Right cardiac atrium (tissue), 5 donors: Measurements from ENCODE around the gene ELOVL2. TPM values are rescaled to one million over a fixed set of nuclear protein-coding genes. Genes with fewer than 3 reads are reported as not detected.
"Not testable (repeated sequence)": the region's sequence is repeated elsewhere in the genome, so short reads cannot be mapped to it uniquely, and the experiment has no call there.

Experiments
- ATAC-seq, 2 donors: fragments of 200-7000 bp; cut with Tn5 transposase; one replicate each; pipeline versions ENCODE4 v1.8.0 to v1.9.1; 2020; ENCODE audit warnings: moderate library complexity in 2 of 2, mild to moderate bottlenecking in 1 of 2
- DNase-seq, 3 donors: peaks; one replicate each; pipeline ENCODE4 v3.0.0-alpha.2; 2020
- H3K27ac ChIP-seq: one replicate; pipeline ENCODE4 v1.5.1; 2013; ENCODE audit warnings: mild to moderate bottlenecking, low read length, control low read depth, moderate library complexity
- H3K27me3 ChIP-seq: one replicate; pipeline ENCODE4 v1.6.1; 2013; ENCODE audit not compliant: control insufficient read depth, insufficient read depth
- H3K4me1 ChIP-seq: one replicate; pipeline ENCODE4 v1.6.1; 2013; ENCODE audit warnings: low read length; ENCODE audit not compliant: control insufficient read depth, insufficient read depth
- H3K4me3 ChIP-seq: one replicate; pipeline ENCODE4 v1.5.1; 2013; ENCODE audit warnings: low read length, control low read depth
- H3K9me3 ChIP-seq: one replicate; pipeline ENCODE4 v1.6.1; 2013; ENCODE audit warnings: low read length; ENCODE audit not compliant: control insufficient read depth
- WGBS: extraction: QIAGEN DNeasy Blood & Tissue Kit; methylation state at CpG from one replicate; pipeline ENCODE4 v1.1.7; 2013; 5-methylcytosine and 5-hydroxymethylcytosine counted together
- intact Hi-C, 4 donors: fragments of 100-400 bp; cut with DNase I; formaldehyde crosslinking; loops; one replicate each; pipeline versions ENCODE4 v1.11.0 to v1.14.0; 2022 to 2023
- polyA plus RNA-seq: library from polyadenylated mRNA; stranded (reverse); fragments of 200-250 nt; gene quantifications from one replicate; pipeline ENCODE4 v1.2.3, GENCODE V29; 2013
- total RNA-seq, 4 donors: library from RNA; stranded (reverse); fragmentation: NEBNext Ultra II Directional; extraction: Animal tissue kit (Norgen Biotek cat#: 25700); gene quantifications; one replicate each; pipeline ENCODE4 v1.2.1, GENCODE V29; 2021
- donor health status: healthy with polysubstance abuse.
- donor health status: DM: no; HTN: yes; CAD: no.
- donor health status: DM: no; HTN: no; CAD: no.
- donor health status: DM: no; HTN: yes; CAD: no; lungs with severe emphysema.
- donor health status: DM: yes; HTN: yes; CAD: no.

The ELOVL2 gene
- total and polyA plus RNA-seq, 5 donors = 0.61 to 1.4 (median 1.1) TPM

GRCh38 chr6:11007715-11008608 lies 36.1 kb downstream of the ELOVL2 start:
- Histone ChIP-seq H3K4me1 (peaks cover 4% of the 10 kb centered on the region), H3K27ac (peak overlapping the region; percentile 37), H3K9me3 (no peaks in the 10 kb centered on the region), H3K4me3 (no peak overlapping the region), H3K27me3 (no peaks in the 10 kb centered on the region)
- peak in 1 of 3 donors; percentile 45 for DNase-seq
- ATAC-seq = no peak
- 64% methylated on average over 10 of the region's 10 CpGs for WGBS
- intact Hi-C loops = no loop called here

GRCh38 chr6:11006061-11006460 lies 38.0 kb downstream of the ELOVL2 start:
- Histone ChIP-seq H3K27ac (no peak overlapping the region), H3K27me3 (no peaks in the 10 kb centered on the region), H3K4me3 (no peak overlapping the region), H3K4me1 (peaks cover 4% of the 10 kb centered on the region), H3K9me3 (no peaks in the 10 kb centered on the region)
- intact Hi-C loops = no loop called here
- WGBS = 67% methylated on average over 4 of the region's 4 CpGs
- ATAC-seq (no peak), DNase-seq (no peak)

- intact Hi-C loops, ATAC-seq, H3K4me3 ChIP-seq, H3K27me3 ChIP-seq, H3K9me3 ChIP-seq, DNase-seq, H3K27ac ChIP-seq, H3K4me1 ChIP-seq: not testable (repeated sequence)
- WGBS = 92% methylated on average over 5 of the region's 5 CpGs
Observed at GRCh38 chr6:11003297-11003696, 40.8 kb downstream of the ELOVL2 start.

- DNase-seq (no peak), ATAC-seq (no peak)
- Histone ChIP-seq H3K4me3 (no peak overlapping the region), H3K4me1 (no peaks in the 10 kb centered on the region), H3K27me3 (no peaks in the 10 kb centered on the region), H3K9me3 (no peaks in the 10 kb centered on the region), H3K27ac (no peak overlapping the region)
- intact Hi-C loops = no loop called here
- WGBS = 88% methylated on average over 2 of the region's 2 CpGs
Observed at GRCh38 chr6:11002176-11002575, 41.9 kb downstream of the ELOVL2 start.

GRCh38 chr6:10999994-11000393 lies 44.1 kb downstream of the ELOVL2 start:
- DNase-seq (no peak), ATAC-seq (peak; percentile 79 to 83)
- H3K4me3 ChIP-seq = no peak overlapping the region
- H3K27ac ChIP-seq = no peak overlapping the region
- H3K27me3 ChIP-seq = no peaks in the 10 kb centered on the region
- WGBS = 28% methylated on average over 2 of the region's 2 CpGs
- intact Hi-C loops = no loop called here
- no peaks in the 10 kb centered on the region for H3K9me3 ChIP-seq
- no peaks in the 10 kb centered on the region for H3K4me1 ChIP-seq

GRCh38 chr6:10995114-10995707 lies 48.9 kb downstream of the ELOVL2 start:
- H3K4me3 ChIP-seq = no peak overlapping the region
- DNase-seq = peak in 1 of 3 donors; percentile 46
- no peaks in the 10 kb centered on the region for H3K9me3 ChIP-seq
- WGBS = 68% methylated on average over 4 of the region's 4 CpGs
- H3K4me1 ChIP-seq = no peaks in the 10 kb centered on the region
- no peak overlapping the region for H3K27ac ChIP-seq
- intact Hi-C loops = no loop called here
- no peaks in the 10 kb centered on the region for H3K27me3 ChIP-seq
- no peak for ATAC-seq

- Histone ChIP-seq H3K27ac (no peak overlapping the region), H3K9me3 (no peaks in the 10 kb centered on the region), H3K4me1 (no peaks in the 10 kb centered on the region), H3K27me3 (no peaks in the 10 kb centered on the region), H3K4me3 (no peak overlapping the region)
- 97% methylated on average over 8 of the region's 8 CpGs for WGBS
- DNase-seq (no peak), ATAC-seq (no peak)
- intact Hi-C loops = no loop called here
Observed at GRCh38 chr6:10993896-10994295, 50.2 kb downstream of the ELOVL2 start.

GRCh38 chr6:10991115-10991514 lies 53.0 kb downstream of the ELOVL2 start:
- intact Hi-C loops = no loop called here
- 60% methylated on average over 2 of the region's 2 CpGs for WGBS
- Histone ChIP-seq H3K27ac (no peak overlapping the region), H3K9me3 (no peaks in the 10 kb centered on the region), H3K4me3 (no peak overlapping the region), H3K4me1 (no peaks in the 10 kb centered on the region), H3K27me3 (no peaks in the 10 kb centered on the region)
- ATAC-seq (no peak), DNase-seq (no peak)

- Histone ChIP-seq H3K4me1 (no peaks in the 10 kb centered on the region), H3K27ac (no peak overlapping the region), H3K4me3 (no peak overlapping the region), H3K27me3 (no peaks in the 10 kb centered on the region), H3K9me3 (no peaks in the 10 kb centered on the region)
- 93% methylated on average over 15 of the region's 15 CpGs for WGBS
- intact Hi-C loops = no loop called here
- no peak for ATAC-seq
- DNase-seq = no peak
Observed at GRCh38 chr6:10989587-10989986, 54.5 kb downstream of the ELOVL2 start.

GRCh38 chr6:10984959-10985358 lies 59.1 kb downstream of the ELOVL2 start:
- H3K4me3 ChIP-seq, H3K4me1 ChIP-seq, intact Hi-C loops, H3K27ac ChIP-seq, H3K9me3 ChIP-seq, H3K27me3 ChIP-seq, DNase-seq, ATAC-seq: not testable (repeated sequence)
- WGBS = 73% methylated on average over 2 of the region's 2 CpGs

GRCh38 chr6:10981409-10981808 lies 62.7 kb downstream of the ELOVL2 start:
- no peaks in the 10 kb centered on the region for H3K9me3 ChIP-seq
- intact Hi-C loops = no loop called here
- no peak overlapping the region for H3K4me3 ChIP-seq
- H3K4me1 ChIP-seq = no peaks in the 10 kb centered on the region
- ATAC-seq (no peak), DNase-seq (no peak)
- H3K27me3 ChIP-seq = no peaks in the 10 kb centered on the region
- WGBS = 77% methylated on average over 1 of the region's 1 CpG
- H3K27ac ChIP-seq = no peak overlapping the region
